Pancreas (tissue), 10 donors: ENCODE data around the gene TLE2. TPM values are rescaled to one million over a fixed set of nuclear protein-coding genes. Genes with fewer than 3 reads are reported as not detected.

Source experiments
- ATAC-seq, 4 donors: fragments of 200-7000 bp; cut with Tn5 transposase; one replicate each; pipeline versions ENCODE4 v1.8.0 to v1.9.1; 2020; ENCODE audit warnings: mild to moderate bottlenecking in 4 of 4, moderate library complexity in 4 of 4
- DNase-seq, 6 donors: peaks; one replicate each; pipeline ENCODE4 v3.0.0-alpha.2; 2020
- FAIRE-seq: peaks from 2 replicates; lab custom pipeline; 2012; peaks lifted over from hg19 to GRCh38; lab: Jason Lieb, UNC
- H3K27ac ChIP-seq, 4 donors: fragments of 200-600 bp; sonication (generic); 1 replicate in 3 of 4; 2 replicates in 1 of 4; pipeline versions ENCODE4 v1.5.0 to v1.8.0; 2020
- H3K27me3 ChIP-seq, 4 donors: fragments of 200-600 bp; one replicate each; pipeline ENCODE4 v1.8.0; 2021
- H3K36me3 ChIP-seq, 3 donors: fragments of 200-600 bp; sonication (generic) in 1 of 3; one replicate each; pipeline versions ENCODE4 v1.5.0 to v1.8.0; 2020 to 2021
- H3K4me1 ChIP-seq, 3 donors: fragments of 200-600 bp; one replicate each; pipeline ENCODE4 v1.8.0; 2021
- H3K4me3 ChIP-seq, 4 donors: fragments of 200-600 bp; sonication (generic) in 2 of 4; one replicate each; pipeline versions ENCODE4 v1.5.0 to v1.8.0; 2020 to 2021
- H3K9me3 ChIP-seq, 4 donors: fragments of 200-600 bp; one replicate each; pipeline ENCODE4 v1.8.0; 2021
- CTCF ChIP-seq, 4 donors: fragments of 200-600 bp; sonication (generic) in 3 of 4; IDR thresholded peaks; one replicate each; pipeline versions ENCODE4 v1.5.0 to v1.8.0; 2021; ENCODE audit warnings: antibody characterized with exemption in 4 of 4
- WGBS, 2 donors: extraction: QIAGEN DNeasy Blood & Tissue Kit; methylation state at CpG; one replicate each; pipeline ENCODE4 v1.1.7; 2013; 5-methylcytosine and 5-hydroxymethylcytosine counted together
- intact Hi-C, 3 donors: fragments of 100-400 bp; cut with DNase I; formaldehyde crosslinking; loops; one replicate each; pipeline versions ENCODE4 v1.11.1 to v1.14.2; 2022
- polyA plus RNA-seq, 2 donors: library from polyadenylated mRNA; stranded (reverse); fragments of 200-250 nt; gene quantifications; one replicate each; pipeline ENCODE4 v1.2.3, GENCODE V29; 2013
- total RNA-seq, 6 donors: library from RNA; stranded (reverse); fragmentation: NEBNext Ultra II Directional in 4 of 6; extraction: Animal tissue kit (Norgen Biotek cat#: 25700) in 4 of 6; gene quantifications; one replicate each; pipeline versions ENCODE4 v1.2.1 to v1.2.4, GENCODE V29; 2021 to 2023
- donor health status: healthy with polysubstance abuse.
- donor health status: DM: no; HTN: no; CAD: no; lungs with moderate emphysema.
- donor health status: DM: no; HTN: no; CAD: no.
- donor health status: control.
- donor health status: control.
- donor health status: Bipolar disorder and iron deficiency.
- donor health status: DM: yes; HTN: yes; CAD: no.
- donor health status: DM: no; HTN: no; CAD: no.
- donor health status: DM: no; HTN: no; CAD: no.
- donor health status: DM: yes; HTN: yes; CAD: no.

TLE2 gene
- total and polyA plus RNA-seq, 8 donors: 16.4 to 81.9 (median 23.3) TPM

- intact Hi-C loops: no loop called here
- ATAC-seq: no peak
These were observed 27.8 kb downstream of the TLE2 start for GRCh38 chr19:3001235-3001800.

GRCh38 chr19:2998642-2999041 lies 30.4 kb downstream of the TLE2 start:
- no peak for FAIRE-seq
- Histone ChIP-seq H3K27ac (no peak overlapping the region), H3K4me1 (no peaks in the 10 kb centered on the region), H3K4me3 (no peak overlapping the region), H3K36me3 (peaks cover 0 to 6% (median 0%) of the 10 kb centered on the region in 3 donors), H3K9me3 (no peaks in the 10 kb centered on the region), H3K27me3 (no peaks in the 10 kb centered on the region)
- no peak for DNase-seq
- intact Hi-C loops: no loop called here
- no peak for ATAC-seq
- no peak for TF ChIP-seq CTCF (IDR thresholded peaks at IDR 0.05)
- WGBS, 2 donors: 79 to 94% methylated on average over 11 of the region's 11 CpGs

More at GRCh38 chr19:3001235-3001800, 27.8 kb downstream of the TLE2 start:
- TF ChIP-seq CTCF (IDR thresholded peaks at IDR 0.05): no peak
- H3K4me1 ChIP-seq: no peaks in the 10 kb centered on the region
- peaks cover 0 to 12% (median 0%) of the 10 kb centered on the region in 3 donors for H3K36me3 ChIP-seq
- WGBS, 2 donors: 98 to 99% methylated on average over 6 of the region's 6 CpGs
- H3K27me3 ChIP-seq: no peaks in the 10 kb centered on the region
- FAIRE-seq (no peak), DNase-seq (no peak)
- H3K9me3 ChIP-seq: no peaks in the 10 kb centered on the region
- H3K27ac ChIP-seq: no peak overlapping the region
- no peak overlapping the region for H3K4me3 ChIP-seq

- Histone ChIP-seq H3K27ac (no peak overlapping the region), H3K27me3 (no peaks in the 10 kb centered on the region), H3K4me3 (no peak overlapping the region), H3K36me3 (peaks cover 0 to 5% (median 0%) of the 10 kb centered on the region in 3 donors), H3K4me1 (no peaks in the 10 kb centered on the region), H3K9me3 (no peaks in the 10 kb centered on the region)
- FAIRE-seq (no peak), ATAC-seq (no peak), DNase-seq (no peak)
- TF ChIP-seq CTCF (IDR thresholded peaks at IDR 0.05): no peak
- 88 to 90% methylated on average over 13 of the region's 13 CpGs for WGBS, 2 donors
- intact Hi-C loops: no loop called here
These were observed 31.4 kb downstream of the TLE2 start for GRCh38 chr19:2997720-2998119.

- no peak for FAIRE-seq
- TF ChIP-seq CTCF (IDR thresholded peaks at IDR 0.05): no peak
- Histone ChIP-seq H3K36me3 (no peaks in the 10 kb centered on the region), H3K27ac (no peak overlapping the region), H3K27me3 (no peaks in the 10 kb centered on the region), H3K4me1 (no peaks in the 10 kb centered on the region), H3K4me3 (no peak overlapping the region), H3K9me3 (no peaks in the 10 kb centered on the region)
- intact Hi-C loops: no loop called here
- DNase-seq: no peak
- no peak for ATAC-seq
- 91 to 96% methylated on average over 15 of the region's 15 CpGs for WGBS, 2 donors
These were observed 34.4 kb downstream of the TLE2 start for GRCh38 chr19:2994588-2995131.

GRCh38 chr19:2993579-2993978 lies 35.5 kb downstream of the TLE2 start:
- WGBS, 2 donors: 73 to 76% methylated on average over 7 to 9 of the region's 9 CpGs
- H3K27ac ChIP-seq: no peak overlapping the region
- no peaks in the 10 kb centered on the region for H3K4me1 ChIP-seq
- FAIRE-seq: no peak
- ATAC-seq: no peak
- DNase-seq: no peak
- H3K27me3 ChIP-seq: no peaks in the 10 kb centered on the region
- no peaks in the 10 kb centered on the region for H3K36me3 ChIP-seq
- no peak for TF ChIP-seq CTCF (IDR thresholded peaks at IDR 0.05)
- no peaks in the 10 kb centered on the region for H3K9me3 ChIP-seq
- intact Hi-C loops: no loop called here
- no peak overlapping the region for H3K4me3 ChIP-seq
